AG04450 (cell line): ENCODE data around the gene GRIN2A. TPM values are rescaled to one million over a fixed set of nuclear protein-coding genes. Genes with fewer than 3 reads are reported as not detected.

ENCODE experiments used
- CTCF ChIA-PET: fragments of 300-600, 350-600 bp; formaldehyde crosslinking; extraction: SDS; loops from one replicate; lab custom pipeline; 2022; ENCODE audit warnings: antibody characterized with exemption, inconsistent platforms; lab: Charles Lee
- POLR2A ChIA-PET: fragments of 350-600 bp; formaldehyde crosslinking; extraction: SDS; loops from one replicate; lab custom pipeline; 2021; ENCODE audit warnings: antibody characterized with exemption, inconsistent platforms; lab: Yijun Ruan, JAX
- DNase-seq: peaks from one replicate; pipeline ENCODE4 v3.0.0-alpha.2; 2011; ENCODE audit warnings: low read depth, low spot score
- H3K27ac ChIP-seq: one replicate; pipeline ENCODE4 v1.5.1; 2012; ENCODE audit warnings: low read depth, low read length, control low read depth
- H3K27me3 ChIP-seq: one replicate; pipeline ENCODE4 v1.6.0; 2012; ENCODE audit warnings: low read length; ENCODE audit not compliant: control insufficient read depth, insufficient read depth
- H3K4me3 ChIP-seq: 2 replicates; pipeline ENCODE4 v1.5.1; 2011; ENCODE audit warnings: mild to moderate bottlenecking, low read depth, low read length, control low read depth
- H3K9me3 ChIP-seq: 2 replicates; pipeline ENCODE4 v1.5.1; 2012; ENCODE audit warnings: low read length; ENCODE audit not compliant: control insufficient read depth, insufficient read depth
- CTCF ChIP-seq: IDR thresholded peaks from 2 replicates; pipeline ENCODE4 v1.5.1; 2011; ENCODE audit warnings: low read depth, low read length, control low read depth, inconsistent platforms
- polyA plus RNA-seq: library from polyadenylated mRNA; depleted of rRNA; stranded (reverse); fragments of >200 nt; gene quantifications from 2 replicates; pipeline ENCODE4 v1.2.3, GENCODE V29; 2011

GRIN2A gene
- polyA plus RNA-seq, 1 experiment = not detected

GRCh38 chr16:9953908-9954570, 228.2 kb downstream of the GRIN2A start:
- no peak for DNase-seq
- POLR2A ChIA-PET = no interaction called here
- CTCF ChIA-PET = no interaction called here
- Histone ChIP-seq H3K27me3 (no peaks in the 10 kb centered on the region), H3K27ac (no peak overlapping the region), H3K4me3 (no peak overlapping the region), H3K9me3 (peaks cover 32% of the 10 kb centered on the region)
- TF ChIP-seq CTCF = no peak

GRCh38 chr16:9950658-9951057, 231.6 kb downstream of the GRIN2A start:
- Histone ChIP-seq H3K9me3 (peaks cover 43% of the 10 kb centered on the region), H3K27ac (no peak overlapping the region), H3K27me3 (no peaks in the 10 kb centered on the region), H3K4me3 (no peak overlapping the region)
- ChIA-PET POLR2A (no interaction called here), CTCF (no interaction called here)
- no peak for DNase-seq
- no peak for TF ChIP-seq CTCF

DNA sequence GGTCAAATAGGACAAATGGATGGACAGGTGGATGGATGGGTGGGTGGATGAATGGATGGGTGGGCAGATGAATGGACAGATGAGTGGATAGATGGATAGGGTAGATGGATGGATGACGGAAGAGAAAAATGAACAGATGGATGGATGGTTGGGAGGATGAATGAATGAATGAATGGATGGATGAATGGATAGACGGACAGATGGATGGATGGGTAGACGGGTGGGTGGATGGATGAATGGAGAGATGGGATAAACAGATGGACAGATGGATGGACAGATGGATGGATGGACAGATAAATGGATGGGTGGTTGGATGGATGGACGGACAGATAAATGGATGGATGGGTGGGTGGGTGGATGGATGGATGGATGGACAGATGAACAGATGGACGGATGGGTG, 232.8 kb downstream of the GRIN2A start:
- no peaks in the 10 kb centered on the region for H3K27me3 ChIP-seq
- no peak overlapping the region for H3K27ac ChIP-seq
- TF ChIP-seq CTCF = no peak
- H3K4me3 ChIP-seq = no peak overlapping the region
- H3K9me3 ChIP-seq = peaks cover 46% of the 10 kb centered on the region
- ChIA-PET POLR2A (no interaction called here), CTCF (no interaction called here)
- no peak for DNase-seq

- ChIA-PET POLR2A (no interaction called here), CTCF (no interaction called here)
These were observed 233.3 kb downstream of the GRIN2A start for GRCh38 chr16:9948933-9949332.

More at GRCh38 chr16:9948933-9949332, 233.3 kb downstream of the GRIN2A start:
- no peak overlapping the region for H3K27ac ChIP-seq
- H3K4me3 ChIP-seq = no peak overlapping the region
- peaks cover 48% of the 10 kb centered on the region for H3K9me3 ChIP-seq
- DNase-seq = no peak
- H3K27me3 ChIP-seq = no peaks in the 10 kb centered on the region
- no peak for TF ChIP-seq CTCF
